Measurements from ENCODE around the gene PDLIM7. TPM values are rescaled to one million over a fixed set of nuclear protein-coding genes. Genes with fewer than 3 reads are reported as not detected.

Gene PDLIM7
- total and polyA plus RNA-seq, 10 of the 15 experiments (the other 5 are each of a cell fraction or from before 2014, with no cell fraction given) = 0.82 to 36.6 (median 19.3) TPM

DNA sequence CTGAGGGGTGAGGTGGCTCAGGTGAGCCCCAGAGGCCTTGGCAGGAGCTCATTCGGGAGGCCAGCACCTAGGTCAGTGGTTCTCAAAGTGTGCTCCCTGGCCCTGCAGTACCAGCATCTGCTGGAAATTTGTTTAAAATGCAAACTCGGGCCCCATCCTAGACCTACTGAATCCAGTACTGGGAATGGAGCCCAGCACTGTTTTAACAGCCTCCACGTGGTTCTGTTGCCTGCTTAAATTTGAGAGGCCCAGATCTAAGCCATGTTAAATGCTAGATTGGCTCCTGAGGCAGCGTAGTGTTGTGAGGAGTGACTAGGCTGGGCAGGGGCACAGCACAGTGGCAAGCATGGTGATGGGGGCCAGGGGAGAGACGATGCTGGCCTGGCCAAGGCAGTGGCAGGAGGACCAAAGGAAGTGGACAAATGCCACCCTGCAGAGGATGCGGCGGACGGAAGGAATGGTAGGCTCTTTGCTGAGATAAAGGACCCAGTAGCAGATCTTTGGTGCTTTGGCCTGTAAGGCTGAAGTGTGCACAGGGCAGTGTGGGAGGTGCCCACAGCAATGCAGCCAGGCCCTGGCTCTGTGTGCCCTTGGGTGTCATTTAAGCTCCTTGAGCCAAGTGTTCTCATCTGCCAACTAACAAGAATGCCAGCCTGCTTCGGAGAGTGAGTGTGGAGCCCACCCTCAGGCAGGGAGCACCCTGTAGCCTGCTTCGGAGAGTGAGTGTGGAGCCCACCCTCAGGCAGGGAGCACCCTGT is 46.6 kb downstream of the PDLIM7 start:
- no TSS peak for BruUV-seq (replicated peaks)
- Histone ChIP-seq H3K27me3 (replicated peaks in 1 of 2; ENCODE audit: control insufficient read depth in 2 of 2, insufficient read depth in 2 of 2, low read length in 1 of 2) (no peaks in the 10 kb centered on the region), H3K9ac (ENCODE audit: control insufficient read depth, insufficient read depth, low read length) (no peak overlapping the region), H3K4me2 (ENCODE audit: control insufficient read depth, insufficient read depth) (no peak overlapping the region), H4K20me1 (ENCODE audit: control insufficient read depth, insufficient read depth) (no peaks in the 10 kb centered on the region), H3K36me3 (ENCODE audit: control insufficient read depth in 2 of 2, insufficient read depth in 2 of 2, low read length in 1 of 2) (no peaks in the 10 kb centered on the region), H3K4me3 (no peak overlapping the region), H3K79me2 (ENCODE audit: control insufficient read depth, insufficient read depth, low read length) (peaks cover 14% of the 10 kb centered on the region), H3K9me3 (replicated peaks; ENCODE audit: control insufficient read depth, insufficient read depth, low read length) (no peaks in the 10 kb centered on the region), H2AFZ (ENCODE audit: control insufficient read depth, low read depth, low read length) (no peak overlapping the region), H3K27ac (ENCODE audit: control insufficient read depth, insufficient read depth) (no peak overlapping the region), H3K4me1 (ENCODE audit: control insufficient read depth, insufficient read depth, low read length) (peaks cover 23% of the 10 kb centered on the region)
- no peak for TF ChIP-seq GATAD2B (conservative IDR thresholded peaks at IDR 0.05; ENCODE audit: low read depth)
- no peak for TF ChIP-seq SUPT20H (IDR thresholded peaks at IDR 0.05; ENCODE audit: borderline replicate concordance, control insufficient read depth, low read depth, low read length)
- TF ChIP-seq KDM1A (IDR thresholded peaks at IDR 0.05; ENCODE audit: borderline replicate concordance) = no peak
- no peak for TF ChIP-seq NFXL1 (IDR thresholded peaks at IDR 0.05; ENCODE audit: borderline replicate concordance)
- no peak for TF ChIP-seq ASH2L (IDR thresholded peaks at IDR 0.05; ENCODE audit: borderline replicate concordance, low read depth)
- no peak for TF ChIP-seq SREBF2 (IDR thresholded peaks at IDR 0.05; ENCODE audit: low read length)
- TF ChIP-seq, protein P1, sequence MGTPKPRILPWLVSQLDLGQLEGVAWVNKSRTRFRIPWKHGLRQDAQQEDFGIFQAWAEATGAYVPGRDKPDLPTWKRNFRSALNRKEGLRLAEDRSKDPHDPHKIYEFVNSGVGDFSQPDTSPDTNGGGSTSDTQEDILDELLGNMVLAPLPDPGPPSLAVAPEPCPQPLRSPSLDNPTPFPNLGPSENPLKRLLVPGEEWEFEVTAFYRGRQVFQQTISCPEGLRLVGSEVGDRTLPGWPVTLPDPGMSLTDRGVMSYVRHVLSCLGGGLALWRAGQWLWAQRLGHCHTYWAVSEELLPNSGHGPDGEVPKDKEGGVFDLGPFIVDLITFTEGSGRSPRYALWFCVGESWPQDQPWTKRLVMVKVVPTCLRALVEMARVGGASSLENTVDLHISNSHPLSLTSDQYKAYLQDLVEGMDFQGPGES (IDR thresholded peaks at IDR 0.05) = no peak
- TF ChIP-seq, protein P2, sequence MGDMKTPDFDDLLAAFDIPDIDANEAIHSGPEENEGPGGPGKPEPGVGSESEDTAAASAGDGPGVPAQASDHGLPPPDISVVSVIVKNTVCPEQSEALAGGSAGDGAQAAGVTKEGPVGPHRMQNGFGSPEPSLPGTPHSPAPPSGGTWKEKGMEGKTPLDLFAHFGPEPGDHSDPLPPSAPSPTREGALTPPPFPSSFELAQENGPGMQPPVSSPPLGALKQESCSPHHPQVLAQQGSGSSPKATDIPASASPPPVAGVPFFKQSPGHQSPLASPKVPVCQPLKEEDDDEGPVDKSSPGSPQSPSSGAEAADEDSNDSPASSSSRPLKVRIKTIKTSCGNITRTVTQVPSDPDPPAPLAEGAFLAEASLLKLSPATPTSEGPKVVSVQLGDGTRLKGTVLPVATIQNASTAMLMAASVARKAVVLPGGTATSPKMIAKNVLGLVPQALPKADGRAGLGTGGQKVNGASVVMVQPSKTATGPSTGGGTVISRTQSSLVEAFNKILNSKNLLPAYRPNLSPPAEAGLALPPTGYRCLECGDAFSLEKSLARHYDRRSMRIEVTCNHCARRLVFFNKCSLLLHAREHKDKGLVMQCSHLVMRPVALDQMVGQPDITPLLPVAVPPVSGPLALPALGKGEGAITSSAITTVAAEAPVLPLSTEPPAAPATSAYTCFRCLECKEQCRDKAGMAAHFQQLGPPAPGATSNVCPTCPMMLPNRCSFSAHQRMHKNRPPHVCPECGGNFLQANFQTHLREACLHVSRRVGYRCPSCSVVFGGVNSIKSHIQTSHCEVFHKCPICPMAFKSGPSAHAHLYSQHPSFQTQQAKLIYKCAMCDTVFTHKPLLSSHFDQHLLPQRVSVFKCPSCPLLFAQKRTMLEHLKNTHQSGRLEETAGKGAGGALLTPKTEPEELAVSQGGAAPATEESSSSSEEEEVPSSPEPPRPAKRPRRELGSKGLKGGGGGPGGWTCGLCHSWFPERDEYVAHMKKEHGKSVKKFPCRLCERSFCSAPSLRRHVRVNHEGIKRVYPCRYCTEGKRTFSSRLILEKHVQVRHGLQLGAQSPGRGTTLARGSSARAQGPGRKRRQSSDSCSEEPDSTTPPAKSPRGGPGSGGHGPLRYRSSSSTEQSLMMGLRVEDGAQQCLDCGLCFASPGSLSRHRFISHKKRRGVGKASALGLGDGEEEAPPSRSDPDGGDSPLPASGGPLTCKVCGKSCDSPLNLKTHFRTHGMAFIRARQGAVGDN (IDR thresholded peaks at IDR 0.05) = no peak
- TF ChIP-seq, protein P3, sequence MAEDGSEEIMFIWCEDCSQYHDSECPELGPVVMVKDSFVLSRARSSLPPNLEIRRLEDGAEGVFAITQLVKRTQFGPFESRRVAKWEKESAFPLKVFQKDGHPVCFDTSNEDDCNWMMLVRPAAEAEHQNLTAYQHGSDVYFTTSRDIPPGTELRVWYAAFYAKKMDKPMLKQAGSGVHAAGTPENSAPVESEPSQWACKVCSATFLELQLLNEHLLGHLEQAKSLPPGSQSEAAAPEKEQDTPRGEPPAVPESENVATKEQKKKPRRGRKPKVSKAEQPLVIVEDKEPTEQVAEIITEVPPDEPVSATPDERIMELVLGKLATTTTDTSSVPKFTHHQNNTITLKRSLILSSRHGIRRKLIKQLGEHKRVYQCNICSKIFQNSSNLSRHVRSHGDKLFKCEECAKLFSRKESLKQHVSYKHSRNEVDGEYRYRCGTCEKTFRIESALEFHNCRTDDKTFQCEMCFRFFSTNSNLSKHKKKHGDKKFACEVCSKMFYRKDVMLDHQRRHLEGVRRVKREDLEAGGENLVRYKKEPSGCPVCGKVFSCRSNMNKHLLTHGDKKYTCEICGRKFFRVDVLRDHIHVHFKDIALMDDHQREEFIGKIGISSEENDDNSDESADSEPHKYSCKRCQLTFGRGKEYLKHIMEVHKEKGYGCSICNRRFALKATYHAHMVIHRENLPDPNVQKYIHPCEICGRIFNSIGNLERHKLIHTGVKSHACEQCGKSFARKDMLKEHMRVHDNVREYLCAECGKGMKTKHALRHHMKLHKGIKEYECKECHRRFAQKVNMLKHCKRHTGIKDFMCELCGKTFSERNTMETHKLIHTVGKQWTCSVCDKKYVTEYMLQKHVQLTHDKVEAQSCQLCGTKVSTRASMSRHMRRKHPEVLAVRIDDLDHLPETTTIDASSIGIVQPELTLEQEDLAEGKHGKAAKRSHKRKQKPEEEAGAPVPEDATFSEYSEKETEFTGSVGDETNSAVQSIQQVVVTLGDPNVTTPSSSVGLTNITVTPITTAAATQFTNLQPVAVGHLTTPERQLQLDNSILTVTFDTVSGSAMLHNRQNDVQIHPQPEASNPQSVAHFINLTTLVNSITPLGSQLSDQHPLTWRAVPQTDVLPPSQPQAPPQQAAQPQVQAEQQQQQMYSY (CRISPR knock-in tag; IDR thresholded peaks at IDR 0.05) = no peak
- 86% methylated on average over 10 of the region's 10 CpGs for WGBS (ENCODE audit: insufficient coverage, insufficient replicate concordance, low lambda C conversion rate, missing lambda C conversion rate)
- ChIA-PET CTCF (interaction anchor here (0.6 to 16.4 kb wide), 5 partner anchors 21 to 60 kb away, joined by 4 to 391 read pairs (median 14); partner anchors contain the start of genes GRK6 and PFN3), SMC1A (ENCODE audit: uncharacterized antibody, unreplicated experiment) (interaction anchor here (1.1 to 5.0 kb wide), 3 partner anchors 21 to 25 kb away, joined by 3 to 55 read pairs (median 46); partner anchors contain the start of gene GRK6), RAD21 (ENCODE audit: unreplicated experiment) (interaction anchor here (1.1 to 13.5 kb wide), 4 partner anchors 22 to 60 kb away, joined by 3 to 291 read pairs (median 198); partner anchors contain the start of gene GRK6), POLR2A (interaction anchor here (1.2 to 13.6 kb wide), 3 partner anchors 22 to 46 kb away, joined by 6 to 358 read pairs (median 76); partner anchors contain the start of gene GRK6)
- in situ Hi-C loops (cut with MboI) (no loop called here), intact Hi-C loops (cut with micrococcal nuclease; ENCODE audit: unreplicated experiment) (no loop called here)
- ATAC-seq = no peak
- no peak for FAIRE-seq
- no peak for DNase-seq (ENCODE audit: low read depth, low spot score)

Measured in GM12878 (cell line).